Measurements from ENCODE around the gene CFAP92.

The CFAP92 gene

GRCh38 chr3:128914966-128915645 lies 78.8 kb downstream of the CFAP92 start:
- TF ChIP-seq CTCF (conservative IDR thresholded peaks at IDR 0.05; ENCODE audit: low read depth), result no peak
- no peak overlapping the region for H3K27ac ChIP-seq
- POLR2A ChIA-PET (ENCODE audit: low non-redundant PET), result no interaction called here
- DNase-seq (ENCODE audit: low spot score), result no peak
- CTCF ChIA-PET, result interaction anchor here (0.5 to 0.6 kb wide), 3 partner anchors 44 to 701 kb away, joined by 3 to 4 read pairs (median 3); no protein-coding TSS in a partner anchor

GRCh38 chr3:128911911-128912310 lies 82.0 kb downstream of the CFAP92 start:
- ChIA-PET POLR2A (ENCODE audit: low non-redundant PET) (no interaction called here), CTCF (interaction anchor here (0.6 kb wide), 1 partner anchor 95 kb away, joined by 5 read pairs; no protein-coding TSS in a partner anchor)
- no peak for DNase-seq (ENCODE audit: low spot score)
- no peak overlapping the region for H3K27ac ChIP-seq
- TF ChIP-seq CTCF (conservative IDR thresholded peaks at IDR 0.05; ENCODE audit: low read depth), result no peak

GRCh38 chr3:128910006-128910405 lies 83.9 kb downstream of the CFAP92 start:
- POLR2A ChIA-PET (ENCODE audit: low non-redundant PET), result no interaction called here
- CTCF ChIA-PET, result no interaction called here
- H3K27ac ChIP-seq, result no peak overlapping the region
- TF ChIP-seq CTCF (conservative IDR thresholded peaks at IDR 0.05; ENCODE audit: low read depth), result no peak
- no peak for DNase-seq (ENCODE audit: low spot score)

GRCh38 chr3:128908951-128909350 lies 84.9 kb downstream of the CFAP92 start:
- no peak for DNase-seq (ENCODE audit: low spot score)
- no peak overlapping the region for H3K27ac ChIP-seq
- TF ChIP-seq CTCF (conservative IDR thresholded peaks at IDR 0.05; ENCODE audit: low read depth), result no peak
- POLR2A ChIA-PET (ENCODE audit: low non-redundant PET), result no interaction called here
- CTCF ChIA-PET, result no interaction called here

GRCh38 chr3:128907706-128908445 lies 86.0 kb downstream of the CFAP92 start:
- no peak for DNase-seq (ENCODE audit: low spot score)
- TF ChIP-seq CTCF (conservative IDR thresholded peaks at IDR 0.05; ENCODE audit: low read depth), result no peak
- CTCF ChIA-PET, result interaction anchor here (0.9 kb wide), 1 partner anchor 42 kb away, joined by 4 read pairs; no protein-coding TSS in a partner anchor
- POLR2A ChIA-PET (ENCODE audit: low non-redundant PET), result no interaction called here
- no peak overlapping the region for H3K27ac ChIP-seq

- H3K27ac ChIP-seq, result no peak overlapping the region
- CTCF ChIA-PET, result no interaction called here
- no peak for TF ChIP-seq CTCF (conservative IDR thresholded peaks at IDR 0.05; ENCODE audit: low read depth)
- POLR2A ChIA-PET (ENCODE audit: low non-redundant PET), result no interaction called here
- no peak for DNase-seq (ENCODE audit: low spot score)
Observed at GRCh38 chr3:128906804-128907525, 86.9 kb downstream of the CFAP92 start.
